Stimulated activated naive CD8-positive, alpha-beta T cell treated with anti-CD3 and anti-CD28 coated beads, Interleukin-15, Interleukin-2, amounts not matched to agents 100 ng/mL and 50 ng/mL, for 24 hours (primary cell): ENCODE measurements around the gene MS4A10.

Experiments
- H3K27ac Mint-ChIP-seq: one replicate; pipeline ENCODE4 v1.8.0; 2021; ENCODE audit warnings: mild to moderate bottlenecking, mixed read lengths
- H3K27me3 Mint-ChIP-seq: one replicate; pipeline ENCODE4 v1.8.0; 2021; ENCODE audit warnings: mixed read lengths
- H3K36me3 Mint-ChIP-seq: one replicate; pipeline ENCODE4 v1.8.0; 2021; ENCODE audit warnings: low read depth, mixed read lengths
- H3K4me1 Mint-ChIP-seq: one replicate; pipeline ENCODE4 v1.8.0; 2021; ENCODE audit warnings: low read depth, mixed read lengths
- H3K4me3 Mint-ChIP-seq: one replicate; pipeline ENCODE4 v1.8.0; 2021; ENCODE audit warnings: mild to moderate bottlenecking, mixed read lengths
- H3K9me3 Mint-ChIP-seq: one replicate; pipeline ENCODE4 v1.8.0; 2021; ENCODE audit warnings: mixed read lengths

The MS4A10 gene

GRCh38 chr11:60788401-60789125, 3.4 kb downstream of the MS4A10 start:
- no peaks in the 10 kb centered on the region for H3K36me3 Mint-ChIP-seq
- H3K4me3 Mint-ChIP-seq = no peak overlapping the region
- H3K27me3 Mint-ChIP-seq = no peaks in the 10 kb centered on the region
- H3K9me3 Mint-ChIP-seq = no peaks in the 10 kb centered on the region
- H3K4me1 Mint-ChIP-seq = no peaks in the 10 kb centered on the region
- no peak overlapping the region for H3K27ac Mint-ChIP-seq

- Mint-ChIP-seq H3K4me1 (no peaks in the 10 kb centered on the region), H3K9me3 (no peaks in the 10 kb centered on the region), H3K27me3 (no peaks in the 10 kb centered on the region), H3K4me3 (no peak overlapping the region), H3K36me3 (no peaks in the 10 kb centered on the region), H3K27ac (no peak overlapping the region)
Observed at GRCh38 chr11:60790726-60791125, 5.6 kb downstream of the MS4A10 start.

GRCh38 chr11:60791153-60791933, 6.2 kb downstream of the MS4A10 start:
- Mint-ChIP-seq H3K27me3 (no peaks in the 10 kb centered on the region), H3K4me1 (no peaks in the 10 kb centered on the region), H3K36me3 (no peaks in the 10 kb centered on the region), H3K27ac (no peak overlapping the region), H3K4me3 (no peak overlapping the region), H3K9me3 (no peaks in the 10 kb centered on the region)

GRCh38 chr11:60792521-60792920, 7.4 kb downstream of the MS4A10 start:
- Mint-ChIP-seq H3K27ac (no peak overlapping the region), H3K4me1 (no peaks in the 10 kb centered on the region), H3K9me3 (no peaks in the 10 kb centered on the region), H3K36me3 (no peaks in the 10 kb centered on the region), H3K4me3 (no peak overlapping the region), H3K27me3 (no peaks in the 10 kb centered on the region)

- no peaks in the 10 kb centered on the region for H3K36me3 Mint-ChIP-seq
- H3K27ac Mint-ChIP-seq = no peak overlapping the region
- no peak overlapping the region for H3K4me3 Mint-ChIP-seq
- no peaks in the 10 kb centered on the region for H3K9me3 Mint-ChIP-seq
- no peaks in the 10 kb centered on the region for H3K4me1 Mint-ChIP-seq
- H3K27me3 Mint-ChIP-seq = no peaks in the 10 kb centered on the region
Observed at GRCh38 chr11:60795291-60795690, 10.2 kb downstream of the MS4A10 start.

GRCh38 chr11:60797846-60798630, 12.9 kb downstream of the MS4A10 start:
- no peak overlapping the region for H3K4me3 Mint-ChIP-seq
- H3K36me3 Mint-ChIP-seq = no peaks in the 10 kb centered on the region
- no peak overlapping the region for H3K27ac Mint-ChIP-seq
- H3K4me1 Mint-ChIP-seq = no peaks in the 10 kb centered on the region
- no peaks in the 10 kb centered on the region for H3K9me3 Mint-ChIP-seq
- H3K27me3 Mint-ChIP-seq = peaks cover 3% of the 10 kb centered on the region

- H3K9me3 Mint-ChIP-seq = no peaks in the 10 kb centered on the region
- H3K27me3 Mint-ChIP-seq = peaks cover 3% of the 10 kb centered on the region
- no peak overlapping the region for H3K27ac Mint-ChIP-seq
- H3K4me3 Mint-ChIP-seq = no peak overlapping the region
- H3K4me1 Mint-ChIP-seq = no peaks in the 10 kb centered on the region
- no peaks in the 10 kb centered on the region for H3K36me3 Mint-ChIP-seq
Observed at GRCh38 chr11:60798631-60799030, 13.5 kb downstream of the MS4A10 start.

- no peak overlapping the region for H3K4me3 Mint-ChIP-seq
- no peak overlapping the region for H3K27ac Mint-ChIP-seq
- no peaks in the 10 kb centered on the region for H3K9me3 Mint-ChIP-seq
- H3K36me3 Mint-ChIP-seq = no peaks in the 10 kb centered on the region
- H3K4me1 Mint-ChIP-seq = no peaks in the 10 kb centered on the region
- peaks cover 3% of the 10 kb centered on the region for H3K27me3 Mint-ChIP-seq
Observed at GRCh38 chr11:60801194-60801593, 16.1 kb downstream of the MS4A10 start.

- no peaks in the 10 kb centered on the region for H3K36me3 Mint-ChIP-seq
- H3K27ac Mint-ChIP-seq = no peak overlapping the region
- H3K9me3 Mint-ChIP-seq = no peaks in the 10 kb centered on the region
- H3K27me3 Mint-ChIP-seq = peaks cover 3% of the 10 kb centered on the region
- H3K4me1 Mint-ChIP-seq = no peaks in the 10 kb centered on the region
- no peak overlapping the region for H3K4me3 Mint-ChIP-seq
Observed at GRCh38 chr11:60803273-60803936, 18.3 kb downstream of the MS4A10 start.

- Mint-ChIP-seq H3K9me3 (no peaks in the 10 kb centered on the region), H3K4me1 (no peaks in the 10 kb centered on the region), H3K27me3 (peaks cover 5% of the 10 kb centered on the region), H3K36me3 (no peaks in the 10 kb centered on the region), H3K27ac (no peak overlapping the region), H3K4me3 (no peak overlapping the region)
Observed at GRCh38 chr11:60809249-60809648, 24.1 kb downstream of the MS4A10 start.

GRCh38 chr11:60809691-60810090, 24.6 kb downstream of the MS4A10 start:
- Mint-ChIP-seq H3K4me1 (no peaks in the 10 kb centered on the region), H3K27ac (no peak overlapping the region), H3K4me3 (no peak overlapping the region), H3K36me3 (no peaks in the 10 kb centered on the region), H3K27me3 (peaks cover 5% of the 10 kb centered on the region), H3K9me3 (no peaks in the 10 kb centered on the region)

- no peaks in the 10 kb centered on the region for H3K9me3 Mint-ChIP-seq
- H3K36me3 Mint-ChIP-seq = no peaks in the 10 kb centered on the region
- H3K4me3 Mint-ChIP-seq = no peak overlapping the region
- peaks cover 5% of the 10 kb centered on the region for H3K27me3 Mint-ChIP-seq
- H3K4me1 Mint-ChIP-seq = no peaks in the 10 kb centered on the region
- H3K27ac Mint-ChIP-seq = no peak overlapping the region
Observed at GRCh38 chr11:60810151-60810550, 25.0 kb downstream of the MS4A10 start.

GRCh38 chr11:60810569-60810968, 25.4 kb downstream of the MS4A10 start:
- no peak overlapping the region for H3K4me3 Mint-ChIP-seq
- no peaks in the 10 kb centered on the region for H3K4me1 Mint-ChIP-seq
- H3K27me3 Mint-ChIP-seq = peaks cover 5% of the 10 kb centered on the region
- H3K9me3 Mint-ChIP-seq = no peaks in the 10 kb centered on the region
- H3K27ac Mint-ChIP-seq = no peak overlapping the region
- no peaks in the 10 kb centered on the region for H3K36me3 Mint-ChIP-seq

- H3K27me3 Mint-ChIP-seq = peaks cover 5% of the 10 kb centered on the region
Observed at GRCh38 chr11:60813324-60813723, 28.2 kb downstream of the MS4A10 start.

GRCh38 chr11:60814112-60814511, 29.0 kb downstream of the MS4A10 start:
- peaks cover 5% of the 10 kb centered on the region for H3K27me3 Mint-ChIP-seq
- H3K9me3 Mint-ChIP-seq = peaks cover 6% of the 10 kb centered on the region
- no peaks in the 10 kb centered on the region for H3K4me1 Mint-ChIP-seq
- no peak overlapping the region for H3K27ac Mint-ChIP-seq
- no peak overlapping the region for H3K4me3 Mint-ChIP-seq
- H3K36me3 Mint-ChIP-seq = no peaks in the 10 kb centered on the region

More at GRCh38 chr11:60813324-60813723, 28.2 kb downstream of the MS4A10 start:
- Mint-ChIP-seq H3K27ac (no peak overlapping the region), H3K36me3 (no peaks in the 10 kb centered on the region), H3K9me3 (peaks cover 6% of the 10 kb centered on the region), H3K4me3 (no peak overlapping the region), H3K4me1 (no peaks in the 10 kb centered on the region)
